ENCODE results near the gene CCNB3. TPM values are rescaled to one million over a fixed set of nuclear protein-coding genes. Genes with fewer than 3 reads are reported as not detected.
A peak's percentile ranks its signal among the peaks of the same experiment; 100 is the strongest.

CCNB3 gene, protein sequence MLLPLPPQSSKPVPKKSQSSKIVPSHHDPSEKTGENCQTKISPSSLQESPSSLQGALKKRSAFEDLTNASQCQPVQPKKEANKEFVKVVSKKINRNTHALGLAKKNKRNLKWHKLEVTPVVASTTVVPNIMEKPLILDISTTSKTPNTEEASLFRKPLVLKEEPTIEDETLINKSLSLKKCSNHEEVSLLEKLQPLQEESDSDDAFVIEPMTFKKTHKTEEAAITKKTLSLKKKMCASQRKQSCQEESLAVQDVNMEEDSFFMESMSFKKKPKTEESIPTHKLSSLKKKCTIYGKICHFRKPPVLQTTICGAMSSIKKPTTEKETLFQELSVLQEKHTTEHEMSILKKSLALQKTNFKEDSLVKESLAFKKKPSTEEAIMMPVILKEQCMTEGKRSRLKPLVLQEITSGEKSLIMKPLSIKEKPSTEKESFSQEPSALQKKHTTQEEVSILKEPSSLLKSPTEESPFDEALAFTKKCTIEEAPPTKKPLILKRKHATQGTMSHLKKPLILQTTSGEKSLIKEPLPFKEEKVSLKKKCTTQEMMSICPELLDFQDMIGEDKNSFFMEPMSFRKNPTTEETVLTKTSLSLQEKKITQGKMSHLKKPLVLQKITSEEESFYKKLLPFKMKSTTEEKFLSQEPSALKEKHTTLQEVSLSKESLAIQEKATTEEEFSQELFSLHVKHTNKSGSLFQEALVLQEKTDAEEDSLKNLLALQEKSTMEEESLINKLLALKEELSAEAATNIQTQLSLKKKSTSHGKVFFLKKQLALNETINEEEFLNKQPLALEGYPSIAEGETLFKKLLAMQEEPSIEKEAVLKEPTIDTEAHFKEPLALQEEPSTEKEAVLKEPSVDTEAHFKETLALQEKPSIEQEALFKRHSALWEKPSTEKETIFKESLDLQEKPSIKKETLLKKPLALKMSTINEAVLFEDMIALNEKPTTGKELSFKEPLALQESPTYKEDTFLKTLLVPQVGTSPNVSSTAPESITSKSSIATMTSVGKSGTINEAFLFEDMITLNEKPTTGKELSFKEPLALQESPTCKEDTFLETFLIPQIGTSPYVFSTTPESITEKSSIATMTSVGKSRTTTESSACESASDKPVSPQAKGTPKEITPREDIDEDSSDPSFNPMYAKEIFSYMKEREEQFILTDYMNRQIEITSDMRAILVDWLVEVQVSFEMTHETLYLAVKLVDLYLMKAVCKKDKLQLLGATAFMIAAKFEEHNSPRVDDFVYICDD (N-terminal part only)
- polyA plus RNA-seq (2013, experiment 1 of 4) = 1.2 TPM
- 1.9 TPM for polyA plus RNA-seq (2013, experiment 2 of 4)
- 0.69 TPM for polyA plus RNA-seq (2013, experiment 3 of 4)
- 0.61 TPM for polyA plus RNA-seq (2013, experiment 4 of 4)

DNA sequence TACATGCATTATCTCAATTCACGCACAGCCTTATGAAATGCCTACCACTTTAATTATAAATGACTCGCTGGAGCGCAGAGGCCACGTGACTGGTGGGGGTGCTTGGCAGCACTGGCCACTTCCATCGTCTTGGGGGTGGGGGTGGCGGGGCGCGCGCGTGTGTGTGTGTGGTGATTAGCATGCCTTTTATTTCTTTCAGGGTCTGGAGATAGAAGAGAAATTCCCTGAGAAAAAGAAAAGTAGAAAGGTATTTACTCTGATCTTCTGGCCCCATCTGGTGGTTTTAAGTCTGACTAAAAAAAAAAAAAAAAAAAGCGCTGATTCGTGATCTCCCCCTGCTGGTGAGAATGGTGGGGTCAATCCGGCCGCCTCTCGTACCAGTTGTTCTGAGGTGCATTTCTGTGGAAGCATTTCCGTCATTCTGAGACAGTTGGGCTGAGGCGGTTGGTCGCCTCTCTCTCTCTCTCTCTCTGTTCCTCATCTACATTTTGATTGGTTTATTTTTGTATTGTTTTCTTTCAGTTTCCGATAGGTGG lies at the start of gene CCNB3:
Gene CCNB3, plus strand, starts transcription at position 402 of the 536 bp plus-strand sequence. CDS start 80,399 bp downstream, outside the sequence.
- Histone ChIP-seq H3K27ac (ENCODE audit: insufficient read depth, low read depth, low read length, poor library complexity, severe bottlenecking) (no peak within 1 kb of the TSS), H3K4me3 (ENCODE audit: insufficient read depth, low read depth, low read length) (peak within 1 kb of the TSS; percentile 3), H3K36me3 (ENCODE audit: control insufficient read depth, insufficient read depth, low read length) (no peaks in the 10 kb centered on the region), H3K4me1 (ENCODE audit: control insufficient read depth, insufficient read depth, low read length) (no peaks in the 10 kb centered on the region), H3K9me3 (ENCODE audit: control insufficient read depth, low read length) (no peaks in the 10 kb centered on the region), H3K27me3 (ENCODE audit: control insufficient read depth, insufficient read depth, low read length, poor library complexity, severe bottlenecking) (no peaks in the 10 kb centered on the region)
- 0 to 2% methylated on average over 5 to 14 of the region's 19 CpGs for WGBS, 2 experiments

DNA sequence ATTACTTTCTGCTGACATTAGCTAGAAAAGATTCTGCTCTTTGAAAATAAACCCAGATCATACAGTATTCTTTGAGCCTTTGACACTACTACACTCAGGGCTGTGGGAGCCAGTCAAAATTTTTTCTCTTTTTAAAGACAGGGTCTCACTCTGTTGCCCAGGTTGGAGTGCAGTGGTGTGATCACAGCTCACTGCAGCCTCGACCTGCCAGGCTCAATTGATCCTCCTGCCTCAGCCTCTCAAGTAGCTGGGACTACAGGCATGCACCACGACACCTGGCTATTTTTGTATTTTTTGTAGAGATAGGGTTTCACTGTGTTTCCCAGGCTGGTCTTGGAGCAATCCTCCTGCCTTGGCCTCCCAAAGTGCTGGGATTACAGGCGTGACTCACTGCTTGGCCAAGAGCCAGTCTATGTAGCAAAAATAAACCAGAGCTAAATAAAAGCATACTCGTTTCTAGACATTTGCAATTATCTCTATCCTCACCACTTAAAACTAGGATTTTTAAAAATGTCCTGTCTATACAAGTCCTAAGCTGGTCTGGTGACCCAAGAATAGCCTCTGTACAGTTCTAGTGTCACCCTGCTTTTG lies 46.9 kb upstream of the CCNB3 start:
- no peaks in the 10 kb centered on the region for H3K27me3 ChIP-seq (ENCODE audit: control insufficient read depth, insufficient read depth, low read length, poor library complexity, severe bottlenecking)
- no peaks in the 10 kb centered on the region for H3K9me3 ChIP-seq (ENCODE audit: control insufficient read depth, low read length)
- H3K27ac ChIP-seq (ENCODE audit: insufficient read depth, low read depth, low read length, poor library complexity, severe bottlenecking) = no peak overlapping the region
- 91 to 93% methylated on average over 4 of the region's 4 CpGs for WGBS, 2 experiments
- H3K4me3 ChIP-seq (ENCODE audit: insufficient read depth, low read depth, low read length) = no peak overlapping the region
- no peaks in the 10 kb centered on the region for H3K4me1 ChIP-seq (ENCODE audit: control insufficient read depth, insufficient read depth, low read length)
- H3K36me3 ChIP-seq (ENCODE audit: control insufficient read depth, insufficient read depth, low read length) = no peaks in the 10 kb centered on the region

DNA sequence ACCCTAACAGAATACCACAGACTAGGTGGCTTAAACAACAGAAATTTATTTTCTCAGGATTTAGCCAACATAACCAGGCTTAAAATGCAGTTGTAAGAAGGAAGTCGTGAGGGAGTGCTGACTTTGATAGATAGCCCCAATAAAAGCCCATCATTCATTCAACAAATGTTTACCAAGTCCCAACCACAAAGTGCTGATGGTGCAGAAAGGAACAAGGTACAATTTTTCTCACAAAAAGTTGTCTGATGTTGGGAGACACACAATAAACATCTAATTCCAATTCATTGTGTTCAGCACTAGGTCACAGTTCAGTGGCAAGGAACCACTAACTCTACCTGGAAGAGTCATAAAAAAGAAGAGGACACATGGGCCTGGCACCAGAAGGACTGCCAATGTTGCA lies 46.0 kb upstream of the CCNB3 start:
- H3K27me3 ChIP-seq (ENCODE audit: control insufficient read depth, insufficient read depth, low read length, poor library complexity, severe bottlenecking) = no peaks in the 10 kb centered on the region
- H3K27ac ChIP-seq (ENCODE audit: insufficient read depth, low read depth, low read length, poor library complexity, severe bottlenecking) = no peak overlapping the region
- H3K4me1 ChIP-seq (ENCODE audit: control insufficient read depth, insufficient read depth, low read length) = no peaks in the 10 kb centered on the region
- no peak overlapping the region for H3K4me3 ChIP-seq (ENCODE audit: insufficient read depth, low read depth, low read length)
- 100% methylated on average over 1 of the region's 1 CpG; no CpG with 5 or more reads in 1 of the 2 experiments for WGBS, 2 experiments
- no peaks in the 10 kb centered on the region for H3K9me3 ChIP-seq (ENCODE audit: control insufficient read depth, low read length)
- H3K36me3 ChIP-seq (ENCODE audit: control insufficient read depth, insufficient read depth, low read length) = no peaks in the 10 kb centered on the region

DNA sequence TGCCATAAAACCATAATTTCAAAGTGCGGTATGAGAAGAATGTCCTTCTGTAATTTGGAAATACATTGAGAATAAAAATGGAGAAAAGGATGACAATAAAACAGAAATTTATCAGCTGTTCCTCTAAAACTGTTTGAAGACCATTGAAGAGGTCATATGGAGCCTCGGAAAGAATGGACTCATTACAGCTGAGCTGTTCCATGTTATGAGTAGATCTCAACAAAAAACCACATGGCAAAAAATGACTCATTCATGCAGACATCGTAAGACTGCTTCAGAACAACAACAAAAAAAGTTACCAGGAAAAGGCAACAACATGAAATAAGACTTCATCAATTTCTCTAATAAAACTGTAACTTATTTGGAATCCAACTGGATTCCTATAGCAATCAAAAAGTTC lies 43.4 kb upstream of the CCNB3 start:
- no peaks in the 10 kb centered on the region for H3K9me3 ChIP-seq (ENCODE audit: control insufficient read depth, low read length)
- no peaks in the 10 kb centered on the region for H3K27me3 ChIP-seq (ENCODE audit: control insufficient read depth, insufficient read depth, low read length, poor library complexity, severe bottlenecking)
- H3K4me3 ChIP-seq (ENCODE audit: insufficient read depth, low read depth, low read length) = no peak overlapping the region
- H3K36me3 ChIP-seq (ENCODE audit: control insufficient read depth, insufficient read depth, low read length) = no peaks in the 10 kb centered on the region
- 92 to 99% methylated on average over 3 of the region's 3 CpGs for WGBS, 2 experiments
- no peaks in the 10 kb centered on the region for H3K4me1 ChIP-seq (ENCODE audit: control insufficient read depth, insufficient read depth, low read length)
- H3K27ac ChIP-seq (ENCODE audit: insufficient read depth, low read depth, low read length, poor library complexity, severe bottlenecking) = no peak overlapping the region

DNA sequence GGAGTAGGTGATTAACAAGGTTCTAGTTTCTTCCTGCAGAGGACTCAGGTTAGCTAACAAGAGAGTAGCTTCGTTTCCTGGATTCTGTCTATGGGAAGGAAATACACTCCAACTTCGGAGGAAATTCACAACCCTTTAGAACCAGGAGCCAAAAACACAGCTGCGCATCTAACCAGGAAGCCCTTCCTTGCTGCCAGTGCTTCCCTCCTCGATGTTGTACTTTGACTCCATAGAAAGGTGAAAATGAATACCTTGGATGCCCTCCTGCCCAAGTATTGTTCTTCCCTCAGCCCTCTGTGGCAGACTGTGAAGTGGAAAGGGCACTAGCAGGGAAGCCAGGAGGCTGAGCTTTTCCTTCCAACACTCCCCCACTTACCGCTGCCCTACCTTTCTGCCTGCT lies 38.8 kb upstream of the CCNB3 start:
- no peak overlapping the region for H3K27ac ChIP-seq (ENCODE audit: insufficient read depth, low read depth, low read length, poor library complexity, severe bottlenecking)
- H3K36me3 ChIP-seq (ENCODE audit: control insufficient read depth, insufficient read depth, low read length) = no peaks in the 10 kb centered on the region
- H3K4me1 ChIP-seq (ENCODE audit: control insufficient read depth, insufficient read depth, low read length) = no peaks in the 10 kb centered on the region
- no peaks in the 10 kb centered on the region for H3K27me3 ChIP-seq (ENCODE audit: control insufficient read depth, insufficient read depth, low read length, poor library complexity, severe bottlenecking)
- H3K9me3 ChIP-seq (ENCODE audit: control insufficient read depth, low read length) = no peaks in the 10 kb centered on the region
- whole genome bisulfite sequencing, 2 experiments = 95 to 100% methylated on average over 5 of the region's 5 CpGs
- no peak overlapping the region for H3K4me3 ChIP-seq (ENCODE audit: insufficient read depth, low read depth, low read length)

DNA sequence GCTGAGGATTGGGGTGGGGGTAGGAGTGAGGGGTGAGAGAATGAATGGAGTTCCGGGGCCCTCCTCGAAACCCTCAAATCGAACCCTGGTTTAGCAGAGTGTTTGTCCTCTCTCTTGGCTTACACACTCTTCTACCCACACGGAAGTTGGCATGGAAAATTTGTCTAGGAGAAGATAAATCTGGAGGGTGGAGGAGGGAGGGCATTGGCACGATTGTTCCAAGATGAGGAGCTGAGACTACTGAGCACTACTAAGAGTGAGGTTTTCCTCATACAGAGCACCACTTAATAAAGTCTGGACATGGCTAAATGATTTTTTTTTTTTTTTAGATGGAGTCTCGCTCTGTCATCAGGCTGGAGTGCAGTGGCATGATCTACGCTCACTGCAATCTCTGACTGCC lies 37.2 kb upstream of the CCNB3 start:
- 89 to 96% methylated on average over 5 to 7 of the region's 7 CpGs for WGBS, 2 experiments
- Histone ChIP-seq H3K27me3 (ENCODE audit: control insufficient read depth, insufficient read depth, low read length, poor library complexity, severe bottlenecking) (no peaks in the 10 kb centered on the region), H3K27ac (ENCODE audit: insufficient read depth, low read depth, low read length, poor library complexity, severe bottlenecking) (no peak overlapping the region), H3K4me1 (ENCODE audit: control insufficient read depth, insufficient read depth, low read length) (no peaks in the 10 kb centered on the region), H3K36me3 (ENCODE audit: control insufficient read depth, insufficient read depth, low read length) (no peaks in the 10 kb centered on the region), H3K9me3 (ENCODE audit: control insufficient read depth, low read length) (no peaks in the 10 kb centered on the region), H3K4me3 (ENCODE audit: insufficient read depth, low read depth, low read length) (no peak overlapping the region)

DNA sequence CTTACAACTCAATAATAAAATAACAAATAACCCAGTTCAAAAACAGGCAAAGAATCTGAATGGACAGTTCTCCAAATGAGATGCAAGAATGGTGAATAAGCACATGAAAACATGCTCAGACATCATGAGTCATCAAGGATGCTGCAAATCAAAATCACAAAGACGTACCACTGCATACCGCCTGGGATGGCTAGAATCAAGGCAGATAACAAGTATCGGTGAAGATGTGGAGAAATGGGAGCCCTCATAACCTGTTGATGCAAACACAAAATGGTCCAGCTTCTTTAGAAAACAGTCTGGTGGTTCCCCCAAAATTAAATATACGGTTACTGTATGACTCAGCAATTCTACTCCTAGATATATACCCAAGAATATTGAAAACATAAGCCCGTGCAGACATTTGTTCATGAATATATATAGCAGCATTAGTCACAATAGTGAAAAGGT lies 36.3 kb upstream of the CCNB3 start:
- H3K27ac ChIP-seq (ENCODE audit: insufficient read depth, low read depth, low read length, poor library complexity, severe bottlenecking) = no peak overlapping the region
- no peaks in the 10 kb centered on the region for H3K9me3 ChIP-seq (ENCODE audit: control insufficient read depth, low read length)
- no peaks in the 10 kb centered on the region for H3K4me1 ChIP-seq (ENCODE audit: control insufficient read depth, insufficient read depth, low read length)
- no peaks in the 10 kb centered on the region for H3K27me3 ChIP-seq (ENCODE audit: control insufficient read depth, insufficient read depth, low read length, poor library complexity, severe bottlenecking)
- 93 to 97% methylated on average over 4 of the region's 5 CpGs for WGBS, 2 experiments
- no peaks in the 10 kb centered on the region for H3K36me3 ChIP-seq (ENCODE audit: control insufficient read depth, insufficient read depth, low read length)
- H3K4me3 ChIP-seq (ENCODE audit: insufficient read depth, low read depth, low read length) = no peak overlapping the region

DNA sequence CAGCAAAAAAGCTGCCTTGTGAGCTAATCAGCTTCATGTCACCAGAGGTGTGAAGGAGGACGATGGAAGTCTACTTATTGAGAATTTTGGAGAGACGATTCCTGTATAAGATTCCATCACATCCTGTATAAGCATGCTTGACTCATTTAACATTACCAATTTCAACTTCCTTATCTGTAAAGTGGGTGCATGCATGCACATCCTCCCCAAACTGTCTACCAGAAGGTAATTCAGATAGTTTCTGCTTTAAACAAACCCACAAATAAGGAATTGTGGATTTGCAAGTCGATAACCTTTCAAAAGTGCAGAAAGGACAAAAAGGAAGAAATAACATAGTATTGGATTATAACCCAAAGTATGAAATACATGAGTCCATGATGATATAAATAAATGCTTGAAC lies 34.8 kb upstream of the CCNB3 start:
- H3K4me3 ChIP-seq (ENCODE audit: insufficient read depth, low read depth, low read length) = no peak overlapping the region
- H3K36me3 ChIP-seq (ENCODE audit: control insufficient read depth, insufficient read depth, low read length) = no peaks in the 10 kb centered on the region
- H3K4me1 ChIP-seq (ENCODE audit: control insufficient read depth, insufficient read depth, low read length) = no peaks in the 10 kb centered on the region
- WGBS, 2 experiments = 93 to 100% methylated on average over 2 of the region's 3 CpGs
- no peaks in the 10 kb centered on the region for H3K27me3 ChIP-seq (ENCODE audit: control insufficient read depth, insufficient read depth, low read length, poor library complexity, severe bottlenecking)
- H3K9me3 ChIP-seq (ENCODE audit: control insufficient read depth, low read length) = no peaks in the 10 kb centered on the region
- no peak overlapping the region for H3K27ac ChIP-seq (ENCODE audit: insufficient read depth, low read depth, low read length, poor library complexity, severe bottlenecking)

DNA sequence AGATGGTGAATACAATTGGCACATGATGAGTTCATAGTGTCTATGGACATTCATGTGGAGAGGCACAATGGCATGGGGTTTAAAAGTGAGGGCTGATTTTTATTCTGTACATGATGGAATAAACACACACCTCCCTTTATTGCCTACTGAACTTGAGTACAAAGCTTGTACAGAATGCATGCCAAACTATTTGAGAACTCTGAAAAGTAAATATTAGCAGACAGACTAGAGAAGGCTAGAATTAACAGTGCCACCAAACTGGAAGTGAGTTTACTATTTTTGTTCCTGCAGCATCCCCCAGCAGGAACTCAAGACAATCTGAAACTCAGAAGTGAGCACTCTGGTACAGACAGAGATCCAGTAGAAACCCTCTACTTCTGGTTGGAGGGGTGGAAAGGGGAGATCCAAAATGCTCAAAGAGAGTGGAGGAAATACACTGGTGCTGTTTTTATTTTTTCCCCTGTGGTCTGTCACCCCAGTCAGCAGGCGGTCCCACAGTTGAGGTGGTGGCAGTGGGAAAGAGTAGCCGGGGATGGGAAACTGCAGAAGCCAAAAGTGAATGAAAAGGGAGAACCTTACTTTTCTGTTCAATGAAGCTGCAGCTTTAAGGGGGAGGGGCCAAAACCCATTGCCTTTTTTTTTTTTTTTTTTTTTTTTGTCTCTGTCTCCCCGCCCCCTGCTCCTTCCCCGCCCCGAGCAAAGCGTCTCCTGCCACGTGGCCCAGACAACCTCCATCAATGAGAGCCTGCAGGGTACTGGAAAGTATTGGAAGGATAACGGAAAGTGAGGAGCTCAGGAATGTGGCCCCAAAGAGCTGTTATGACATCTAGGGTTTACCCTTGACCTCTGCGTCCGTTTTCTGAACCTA lies 24.3 kb upstream of the CCNB3 start:
- 80 to 93% methylated on average over 5 to 9 of the region's 10 CpGs for WGBS, 2 experiments
- Histone ChIP-seq H3K4me1 (ENCODE audit: control insufficient read depth, insufficient read depth, low read length) (no peaks in the 10 kb centered on the region), H3K27me3 (ENCODE audit: control insufficient read depth, insufficient read depth, low read length, poor library complexity, severe bottlenecking) (no peaks in the 10 kb centered on the region), H3K27ac (ENCODE audit: insufficient read depth, low read depth, low read length, poor library complexity, severe bottlenecking) (no peak overlapping the region), H3K9me3 (ENCODE audit: control insufficient read depth, low read length) (no peaks in the 10 kb centered on the region), H3K4me3 (ENCODE audit: insufficient read depth, low read depth, low read length) (no peak overlapping the region), H3K36me3 (ENCODE audit: control insufficient read depth, insufficient read depth, low read length) (no peaks in the 10 kb centered on the region)
